HEK293 (cell line): ENCODE results near the gene ABCC10.
A peak's percentile ranks its signal among the peaks of the same experiment; 100 is the strongest.

Experiments
- AEBP2 ChIP-seq: fragments of 450-650 bp; formaldehyde crosslinking; IDR thresholded peaks from 2 replicates; pipeline ENCODE4 v1.5.1; 2016; ENCODE audit warnings: missing biosample characterization, missing genetic modification characterization, borderline replicate concordance
- IKZF3 ChIP-seq: fragments of 450-650 bp; IDR thresholded peaks from 2 replicates; pipeline ENCODE4 v1.5.0; 2018; ENCODE audit warnings: missing biosample characterization, mild to moderate bottlenecking, missing genetic modification characterization, moderate library complexity
- KLF7 ChIP-seq: fragments of 450-650 bp; formaldehyde crosslinking; IDR thresholded peaks from 2 replicates; pipeline ENCODE4 v1.5.1; 2016; ENCODE audit warnings: missing biosample characterization, missing genetic modification characterization, borderline replicate concordance
- PRDM1 ChIP-seq: fragments of 450-650 bp; formaldehyde crosslinking; IDR thresholded peaks from 2 replicates; pipeline ENCODE4; 2016; ENCODE audit warnings: missing biosample characterization, missing genetic modification characterization
- TRIM28 ChIP-seq: IDR thresholded peaks from 2 replicates; pipeline ENCODE4 v1.6.1; 2011; ENCODE audit warnings: low read length, control low read depth, borderline replicate concordance
- ZBTB44 ChIP-seq: fragments of 450-650 bp; IDR thresholded peaks from 2 replicates; pipeline ENCODE4 v1.5.1; 2018; ENCODE audit warnings: missing biosample characterization, mild to moderate bottlenecking, missing genetic modification characterization
- ZBTB48 ChIP-seq: fragments of 450-650 bp; formaldehyde crosslinking; IDR thresholded peaks from 2 replicates; pipeline ENCODE4 v1.5.1; 2016; ENCODE audit warnings: missing biosample characterization, missing genetic modification characterization
- ZFP41 ChIP-seq: fragments of 450-650 bp; formaldehyde crosslinking; IDR thresholded peaks from 2 replicates; pipeline ENCODE4 v1.5.1; 2016; ENCODE audit warnings: missing biosample characterization, missing genetic modification characterization, borderline replicate concordance
- ZIC2 ChIP-seq: fragments of 450-650 bp; formaldehyde crosslinking; IDR thresholded peaks from 2 replicates; pipeline ENCODE4 v1.5.1; 2016; ENCODE audit warnings: missing biosample characterization, missing genetic modification characterization
- ZNF121 ChIP-seq: fragments of 450-650 bp; formaldehyde crosslinking; IDR thresholded peaks from 2 replicates; pipeline ENCODE4 v1.5.1; 2016; ENCODE audit warnings: missing biosample characterization, missing genetic modification characterization
- ZNF214 ChIP-seq: fragments of 450-650 bp; formaldehyde crosslinking; IDR thresholded peaks from 2 replicates; pipeline ENCODE4 v1.5.1; 2017; ENCODE audit warnings: missing biosample characterization, mild to moderate bottlenecking, missing genetic modification characterization, borderline replicate concordance
- ZNF394 ChIP-seq: fragments of 450-650 bp; formaldehyde crosslinking; IDR thresholded peaks from 2 replicates; pipeline ENCODE4 v1.5.1; 2016; ENCODE audit warnings: missing biosample characterization, missing genetic modification characterization, mild to moderate bottlenecking, moderate library complexity, borderline replicate concordance
- ZNF404 ChIP-seq: fragments of 450-650 bp; formaldehyde crosslinking; IDR thresholded peaks from 2 replicates; pipeline ENCODE4 v1.5.1; 2017; ENCODE audit warnings: missing biosample characterization, missing genetic modification characterization
- ZNF423 ChIP-seq: fragments of 450-650 bp; formaldehyde crosslinking; IDR thresholded peaks from 2 replicates; pipeline ENCODE4 v1.5.1; 2016; ENCODE audit warnings: missing biosample characterization, missing genetic modification characterization
- ZNF518A ChIP-seq: fragments of 450-650 bp; formaldehyde crosslinking; conservative IDR thresholded peaks from 2 replicates; pipeline ENCODE4 v1.5.1; 2016; ENCODE audit warnings: low read depth, missing biosample characterization, missing genetic modification characterization
- ZNF549 ChIP-seq: fragments of 450-650 bp; IDR thresholded peaks from 2 replicates; pipeline ENCODE4 v1.5.1; 2018; ENCODE audit warnings: missing biosample characterization, missing genetic modification characterization, mild to moderate bottlenecking, inconsistent platforms, moderate library complexity
- ZNF571 ChIP-seq: fragments of 450-650 bp; formaldehyde crosslinking; IDR thresholded peaks from 2 replicates; pipeline ENCODE4 v1.5.0; 2017; ENCODE audit warnings: missing biosample characterization, missing genetic modification characterization
- ZNF629 ChIP-seq: fragments of 450-650 bp; formaldehyde crosslinking; IDR thresholded peaks from 2 replicates; pipeline ENCODE4 v1.5.1; 2017; ENCODE audit warnings: missing biosample characterization, missing genetic modification characterization
- ZNF76 ChIP-seq: fragments of 450-650 bp; formaldehyde crosslinking; IDR thresholded peaks from 2 replicates; pipeline ENCODE4; 2016; ENCODE audit warnings: low read depth, missing biosample characterization, missing genetic modification characterization, borderline replicate concordance
- TF ChIP-seq, protein P1 (sequence below): fragments of 450-650 bp; formaldehyde crosslinking; IDR thresholded peaks from 2 replicates; pipeline ENCODE4 v1.5.1; 2017; ENCODE audit warnings: missing biosample characterization, missing genetic modification characterization
- TF ChIP-seq, protein P2 (sequence below): fragments of 450-650 bp; formaldehyde crosslinking; IDR thresholded peaks from 2 replicates; pipeline ENCODE4 v1.5.1; 2016; ENCODE audit warnings: missing biosample characterization, missing genetic modification characterization
- TF ChIP-seq, protein P3 (sequence below): fragments of 450-650 bp; formaldehyde crosslinking; IDR thresholded peaks from 2 replicates; pipeline ENCODE4 v1.5.1; 2016; ENCODE audit warnings: missing biosample characterization, missing genetic modification characterization
- TF ChIP-seq, protein P4 (sequence below): fragments of 450-650 bp; formaldehyde crosslinking; IDR thresholded peaks from 2 replicates; pipeline ENCODE4 v1.5.1; 2016; ENCODE audit warnings: missing biosample characterization, missing genetic modification characterization

Gene ABCC10

GRCh38 chr6:43427406-43428111 lies at the start of gene ABCC10 (continued):
- no peak for TF ChIP-seq ZBTB44 (tag by site-specific recombination)
- peak; percentile 71; the same call in 1 of the 2 replicates for TF ChIP-seq ZNF629 (tag by site-specific recombination)
- TF ChIP-seq AEBP2, result no peak
- TF ChIP-seq ZNF76 (tag by site-specific recombination), result peak; percentile 54; the same call in 1 of the 2 replicates
- TF ChIP-seq, protein P1, sequence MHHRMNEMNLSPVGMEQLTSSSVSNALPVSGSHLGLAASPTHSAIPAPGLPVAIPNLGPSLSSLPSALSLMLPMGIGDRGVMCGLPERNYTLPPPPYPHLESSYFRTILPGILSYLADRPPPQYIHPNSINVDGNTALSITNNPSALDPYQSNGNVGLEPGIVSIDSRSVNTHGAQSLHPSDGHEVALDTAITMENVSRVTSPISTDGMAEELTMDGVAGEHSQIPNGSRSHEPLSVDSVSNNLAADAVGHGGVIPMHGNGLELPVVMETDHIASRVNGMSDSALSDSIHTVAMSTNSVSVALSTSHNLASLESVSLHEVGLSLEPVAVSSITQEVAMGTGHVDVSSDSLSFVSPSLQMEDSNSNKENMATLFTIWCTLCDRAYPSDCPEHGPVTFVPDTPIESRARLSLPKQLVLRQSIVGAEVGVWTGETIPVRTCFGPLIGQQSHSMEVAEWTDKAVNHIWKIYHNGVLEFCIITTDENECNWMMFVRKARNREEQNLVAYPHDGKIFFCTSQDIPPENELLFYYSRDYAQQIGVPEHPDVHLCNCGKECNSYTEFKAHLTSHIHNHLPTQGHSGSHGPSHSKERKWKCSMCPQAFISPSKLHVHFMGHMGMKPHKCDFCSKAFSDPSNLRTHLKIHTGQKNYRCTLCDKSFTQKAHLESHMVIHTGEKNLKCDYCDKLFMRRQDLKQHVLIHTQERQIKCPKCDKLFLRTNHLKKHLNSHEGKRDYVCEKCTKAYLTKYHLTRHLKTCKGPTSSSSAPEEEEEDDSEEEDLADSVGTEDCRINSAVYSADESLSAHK, result no peak
- TF ChIP-seq ZIC2 (tag by site-specific recombination), result peak; percentile 90
- TF ChIP-seq TRIM28, result peak; percentile 34; the same call in 1 of the 2 replicates
- peak; percentile 87 for TF ChIP-seq ZNF423 (tag by site-specific recombination)
- no peak for TF ChIP-seq ZNF214 (tag by site-specific recombination)
- no peak for TF ChIP-seq ZFP41
- peak; percentile 27; the same call in 1 of the 2 replicates for TF ChIP-seq ZNF518A (tag by site-specific recombination)
- no peak for TF ChIP-seq ZNF549 (tag by site-specific recombination)
- TF ChIP-seq ZNF121, result no peak
- 0 out of 2 replicates have a peak, but pooled peaks have one; percentile 21 for TF ChIP-seq ZBTB48 (tag by site-specific recombination)
- TF ChIP-seq KLF7, result peak; percentile 94; the same call in 1 of the 2 replicates
- TF ChIP-seq PRDM1, result no peak
- TF ChIP-seq ZNF571 (tag by site-specific recombination), result no peak
- TF ChIP-seq IKZF3 (tag by site-specific recombination), result peak; percentile 78
- TF ChIP-seq, protein P2, sequence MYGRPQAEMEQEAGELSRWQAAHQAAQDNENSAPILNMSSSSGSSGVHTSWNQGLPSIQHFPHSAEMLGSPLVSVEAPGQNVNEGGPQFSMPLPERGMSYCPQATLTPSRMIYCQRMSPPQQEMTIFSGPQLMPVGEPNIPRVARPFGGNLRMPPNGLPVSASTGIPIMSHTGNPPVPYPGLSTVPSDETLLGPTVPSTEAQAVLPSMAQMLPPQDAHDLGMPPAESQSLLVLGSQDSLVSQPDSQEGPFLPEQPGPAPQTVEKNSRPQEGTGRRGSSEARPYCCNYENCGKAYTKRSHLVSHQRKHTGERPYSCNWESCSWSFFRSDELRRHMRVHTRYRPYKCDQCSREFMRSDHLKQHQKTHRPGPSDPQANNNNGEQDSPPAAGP (tag by site-specific recombination), result peak; percentile 68
- TF ChIP-seq, protein P3, sequence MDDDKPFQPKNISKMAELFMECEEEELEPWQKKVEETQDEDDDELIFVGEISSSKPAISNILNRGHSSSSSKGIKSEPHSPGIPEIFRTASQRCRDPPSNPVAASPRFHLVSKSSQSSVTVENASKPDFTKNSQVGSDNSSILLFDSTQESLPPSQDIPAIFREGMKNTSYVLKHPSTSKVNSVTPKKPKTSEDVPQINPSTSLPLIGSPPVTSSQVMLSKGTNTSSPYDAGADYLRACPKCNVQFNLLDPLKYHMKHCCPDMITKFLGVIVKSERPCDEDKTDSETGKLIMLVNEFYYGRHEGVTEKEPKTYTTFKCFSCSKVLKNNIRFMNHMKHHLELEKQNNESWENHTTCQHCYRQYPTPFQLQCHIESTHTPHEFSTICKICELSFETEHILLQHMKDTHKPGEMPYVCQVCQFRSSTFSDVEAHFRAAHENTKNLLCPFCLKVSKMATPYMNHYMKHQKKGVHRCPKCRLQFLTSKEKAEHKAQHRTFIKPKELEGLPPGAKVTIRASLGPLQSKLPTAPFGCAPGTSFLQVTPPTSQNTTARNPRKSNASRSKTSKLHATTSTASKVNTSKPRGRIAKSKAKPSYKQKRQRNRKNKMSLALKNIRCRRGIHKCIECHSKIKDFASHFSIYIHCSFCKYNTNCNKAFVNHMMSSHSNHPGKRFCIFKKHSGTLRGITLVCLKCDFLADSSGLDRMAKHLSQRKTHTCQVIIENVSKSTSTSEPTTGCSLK (tag by site-specific recombination), result no peak
- no peak for TF ChIP-seq ZNF394 (tag by site-specific recombination)
- no peak for TF ChIP-seq ZNF404 (tag by site-specific recombination)
- TF ChIP-seq, protein P4, sequence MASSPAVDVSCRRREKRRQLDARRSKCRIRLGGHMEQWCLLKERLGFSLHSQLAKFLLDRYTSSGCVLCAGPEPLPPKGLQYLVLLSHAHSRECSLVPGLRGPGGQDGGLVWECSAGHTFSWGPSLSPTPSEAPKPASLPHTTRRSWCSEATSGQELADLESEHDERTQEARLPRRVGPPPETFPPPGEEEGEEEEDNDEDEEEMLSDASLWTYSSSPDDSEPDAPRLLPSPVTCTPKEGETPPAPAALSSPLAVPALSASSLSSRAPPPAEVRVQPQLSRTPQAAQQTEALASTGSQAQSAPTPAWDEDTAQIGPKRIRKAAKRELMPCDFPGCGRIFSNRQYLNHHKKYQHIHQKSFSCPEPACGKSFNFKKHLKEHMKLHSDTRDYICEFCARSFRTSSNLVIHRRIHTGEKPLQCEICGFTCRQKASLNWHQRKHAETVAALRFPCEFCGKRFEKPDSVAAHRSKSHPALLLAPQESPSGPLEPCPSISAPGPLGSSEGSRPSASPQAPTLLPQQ (tag by site-specific recombination), result peak; percentile 83
